ENCODE data around the gene CD1E.

Gene CD1E

GRCh38 chr1:158353303-158354075, at the start of gene CD1E:
TSS of gene CD1E (plus strand) at chr1:158353894. CDS start at chr1:158353989, 95 bp downstream.
- Histone ChIP-seq H3K36me3 (ENCODE audit: control insufficient read depth in 2 of 2, insufficient read depth in 2 of 2, low read length in 2 of 2) (no peaks in the 10 kb centered on the region), H3K9ac (ENCODE audit: low read depth in 1 of 2, low read length in 2 of 2) (no peak within 1 kb of the TSS), H3K4me3 (ENCODE audit: low read length in 2 of 2) (no peak within 1 kb of the TSS), H3K9me3 (ENCODE audit: control insufficient read depth in 2 of 2, low read length in 2 of 2) (no peaks in the 10 kb centered on the region), H3K27ac (ENCODE audit: low read depth in 2 of 2, low read length in 2 of 2) (no peak within 1 kb of the TSS), H3K27me3 (ENCODE audit: control insufficient read depth in 2 of 2, insufficient read depth in 2 of 2, low read length in 2 of 2) (no peaks in the 10 kb centered on the region), H3K4me1 (ENCODE audit: control insufficient read depth in 2 of 2, insufficient read depth in 2 of 2, low read length in 2 of 2) (no peaks in the 10 kb centered on the region)

- Histone ChIP-seq H3K27me3 (ENCODE audit: control insufficient read depth in 2 of 2, insufficient read depth in 2 of 2, low read length in 2 of 2) (no peaks in the 10 kb centered on the region), H3K4me1 (ENCODE audit: control insufficient read depth in 2 of 2, insufficient read depth in 2 of 2, low read length in 2 of 2) (no peaks in the 10 kb centered on the region), H3K9me3 (ENCODE audit: control insufficient read depth in 2 of 2, low read length in 2 of 2) (no peaks in the 10 kb centered on the region)
Measured at GRCh38 chr1:158310623-158311022, 43.1 kb upstream of the CD1E start.

GRCh38 chr1:158311066-158311465, 42.6 kb upstream of the CD1E start:
- no peak overlapping the region for H3K27ac ChIP-seq (ENCODE audit: low read depth in 2 of 2, low read length in 2 of 2)
- no peaks in the 10 kb centered on the region for H3K4me1 ChIP-seq (ENCODE audit: control insufficient read depth in 2 of 2, insufficient read depth in 2 of 2, low read length in 2 of 2)
- no peak overlapping the region for H3K4me3 ChIP-seq (ENCODE audit: low read length in 2 of 2)
- no peaks in the 10 kb centered on the region for H3K36me3 ChIP-seq (ENCODE audit: control insufficient read depth in 2 of 2, insufficient read depth in 2 of 2, low read length in 2 of 2)
- no peaks in the 10 kb centered on the region for H3K27me3 ChIP-seq (ENCODE audit: control insufficient read depth in 2 of 2, insufficient read depth in 2 of 2, low read length in 2 of 2)
- H3K9ac ChIP-seq (ENCODE audit: low read depth in 1 of 2, low read length in 2 of 2), result no peak overlapping the region
- no peaks in the 10 kb centered on the region for H3K9me3 ChIP-seq (ENCODE audit: control insufficient read depth in 2 of 2, low read length in 2 of 2)

More at GRCh38 chr1:158310623-158311022, 43.1 kb upstream of the CD1E start:
- Histone ChIP-seq H3K9ac (ENCODE audit: low read depth in 1 of 2, low read length in 2 of 2) (no peak overlapping the region), H3K27ac (ENCODE audit: low read depth in 2 of 2, low read length in 2 of 2) (no peak overlapping the region), H3K36me3 (ENCODE audit: control insufficient read depth in 2 of 2, insufficient read depth in 2 of 2, low read length in 2 of 2) (no peaks in the 10 kb centered on the region), H3K4me3 (ENCODE audit: low read length in 2 of 2) (no peak overlapping the region)

GRCh38 chr1:158323866-158324265, 29.8 kb upstream of the CD1E start:
- Histone ChIP-seq H3K27ac (ENCODE audit: low read depth in 2 of 2, low read length in 2 of 2) (no peak overlapping the region), H3K9me3 (ENCODE audit: control insufficient read depth in 2 of 2, low read length in 2 of 2) (no peaks in the 10 kb centered on the region), H3K9ac (ENCODE audit: low read depth in 1 of 2, low read length in 2 of 2) (no peak overlapping the region), H3K36me3 (ENCODE audit: control insufficient read depth in 2 of 2, insufficient read depth in 2 of 2, low read length in 2 of 2) (no peaks in the 10 kb centered on the region), H3K27me3 (ENCODE audit: control insufficient read depth in 2 of 2, insufficient read depth in 2 of 2, low read length in 2 of 2) (no peaks in the 10 kb centered on the region), H3K4me3 (ENCODE audit: low read length in 2 of 2) (no peak overlapping the region), H3K4me1 (ENCODE audit: control insufficient read depth in 2 of 2, insufficient read depth in 2 of 2, low read length in 2 of 2) (no peaks in the 10 kb centered on the region)

GRCh38 chr1:158324395-158324794, 29.3 kb upstream of the CD1E start:
- Histone ChIP-seq H3K4me3 (ENCODE audit: low read length in 2 of 2) (no peak overlapping the region), H3K27me3 (ENCODE audit: control insufficient read depth in 2 of 2, insufficient read depth in 2 of 2, low read length in 2 of 2) (no peaks in the 10 kb centered on the region), H3K9ac (ENCODE audit: low read depth in 1 of 2, low read length in 2 of 2) (no peak overlapping the region), H3K9me3 (ENCODE audit: control insufficient read depth in 2 of 2, low read length in 2 of 2) (no peaks in the 10 kb centered on the region), H3K36me3 (ENCODE audit: control insufficient read depth in 2 of 2, insufficient read depth in 2 of 2, low read length in 2 of 2) (no peaks in the 10 kb centered on the region), H3K4me1 (ENCODE audit: control insufficient read depth in 2 of 2, insufficient read depth in 2 of 2, low read length in 2 of 2) (no peaks in the 10 kb centered on the region), H3K27ac (ENCODE audit: low read depth in 2 of 2, low read length in 2 of 2) (no peak overlapping the region)

GRCh38 chr1:158327481-158327880, 26.2 kb upstream of the CD1E start:
- H3K9ac ChIP-seq (ENCODE audit: low read depth in 1 of 2, low read length in 2 of 2), result no peak overlapping the region
- H3K4me3 ChIP-seq (ENCODE audit: low read length in 2 of 2), result no peak overlapping the region
- H3K9me3 ChIP-seq (ENCODE audit: control insufficient read depth in 2 of 2, low read length in 2 of 2), result no peaks in the 10 kb centered on the region
- H3K27ac ChIP-seq (ENCODE audit: low read depth in 2 of 2, low read length in 2 of 2), result no peak overlapping the region
- no peaks in the 10 kb centered on the region for H3K36me3 ChIP-seq (ENCODE audit: control insufficient read depth in 2 of 2, insufficient read depth in 2 of 2, low read length in 2 of 2)
- no peaks in the 10 kb centered on the region for H3K4me1 ChIP-seq (ENCODE audit: control insufficient read depth in 2 of 2, insufficient read depth in 2 of 2, low read length in 2 of 2)
- H3K27me3 ChIP-seq (ENCODE audit: control insufficient read depth in 2 of 2, insufficient read depth in 2 of 2, low read length in 2 of 2), result no peaks in the 10 kb centered on the region

GRCh38 chr1:158328426-158328825, 25.3 kb upstream of the CD1E start:
- Histone ChIP-seq H3K27me3 (ENCODE audit: control insufficient read depth in 2 of 2, insufficient read depth in 2 of 2, low read length in 2 of 2) (no peaks in the 10 kb centered on the region), H3K9ac (ENCODE audit: low read depth in 1 of 2, low read length in 2 of 2) (no peak overlapping the region), H3K9me3 (ENCODE audit: control insufficient read depth in 2 of 2, low read length in 2 of 2) (no peaks in the 10 kb centered on the region), H3K4me1 (ENCODE audit: control insufficient read depth in 2 of 2, insufficient read depth in 2 of 2, low read length in 2 of 2) (no peaks in the 10 kb centered on the region), H3K4me3 (ENCODE audit: low read length in 2 of 2) (no peak overlapping the region), H3K36me3 (ENCODE audit: control insufficient read depth in 2 of 2, insufficient read depth in 2 of 2, low read length in 2 of 2) (no peaks in the 10 kb centered on the region), H3K27ac (ENCODE audit: low read depth in 2 of 2, low read length in 2 of 2) (no peak overlapping the region)

- Histone ChIP-seq H3K36me3 (ENCODE audit: control insufficient read depth in 2 of 2, insufficient read depth in 2 of 2, low read length in 2 of 2) (no peaks in the 10 kb centered on the region), H3K9ac (ENCODE audit: low read depth in 1 of 2, low read length in 2 of 2) (no peak overlapping the region), H3K9me3 (ENCODE audit: control insufficient read depth in 2 of 2, low read length in 2 of 2) (no peaks in the 10 kb centered on the region), H3K27ac (ENCODE audit: low read depth in 2 of 2, low read length in 2 of 2) (no peak overlapping the region), H3K27me3 (ENCODE audit: control insufficient read depth in 2 of 2, insufficient read depth in 2 of 2, low read length in 2 of 2) (no peaks in the 10 kb centered on the region), H3K4me1 (ENCODE audit: control insufficient read depth in 2 of 2, insufficient read depth in 2 of 2, low read length in 2 of 2) (no peaks in the 10 kb centered on the region), H3K4me3 (ENCODE audit: low read length in 2 of 2) (no peak overlapping the region)
Measured at GRCh38 chr1:158329300-158329699, 24.4 kb upstream of the CD1E start.

- no peak overlapping the region for H3K4me3 ChIP-seq (ENCODE audit: low read length in 2 of 2)
Measured at GRCh38 chr1:158329733-158330132, 24.0 kb upstream of the CD1E start.

GRCh38 chr1:158330391-158331105, 23.1 kb upstream of the CD1E start:
- Histone ChIP-seq H3K36me3 (ENCODE audit: control insufficient read depth in 2 of 2, insufficient read depth in 2 of 2, low read length in 2 of 2) (no peaks in the 10 kb centered on the region), H3K27me3 (ENCODE audit: control insufficient read depth in 2 of 2, insufficient read depth in 2 of 2, low read length in 2 of 2) (no peaks in the 10 kb centered on the region), H3K9ac (ENCODE audit: low read depth in 1 of 2, low read length in 2 of 2) (no peak overlapping the region), H3K27ac (ENCODE audit: low read depth in 2 of 2, low read length in 2 of 2) (no peak overlapping the region), H3K4me1 (ENCODE audit: control insufficient read depth in 2 of 2, insufficient read depth in 2 of 2, low read length in 2 of 2) (no peaks in the 10 kb centered on the region), H3K9me3 (ENCODE audit: control insufficient read depth in 2 of 2, low read length in 2 of 2) (no peaks in the 10 kb centered on the region), H3K4me3 (ENCODE audit: low read length in 2 of 2) (no peak overlapping the region)

More at GRCh38 chr1:158329733-158330132, 24.0 kb upstream of the CD1E start:
- Histone ChIP-seq H3K9ac (ENCODE audit: low read depth in 1 of 2, low read length in 2 of 2) (no peak overlapping the region), H3K4me1 (ENCODE audit: control insufficient read depth in 2 of 2, insufficient read depth in 2 of 2, low read length in 2 of 2) (no peaks in the 10 kb centered on the region), H3K27me3 (ENCODE audit: control insufficient read depth in 2 of 2, insufficient read depth in 2 of 2, low read length in 2 of 2) (no peaks in the 10 kb centered on the region), H3K36me3 (ENCODE audit: control insufficient read depth in 2 of 2, insufficient read depth in 2 of 2, low read length in 2 of 2) (no peaks in the 10 kb centered on the region), H3K27ac (ENCODE audit: low read depth in 2 of 2, low read length in 2 of 2) (no peak overlapping the region), H3K9me3 (ENCODE audit: control insufficient read depth in 2 of 2, low read length in 2 of 2) (no peaks in the 10 kb centered on the region)

All from mucosa of rectum (tissue), 2 donors.